Fibroblast of pulmonary artery (primary cell): ENCODE measurements around the gene SLC12A1.

Source experiments
- DNase-seq: peaks from one replicate; pipeline ENCODE4 v3.0.0-alpha.2; 2010; ENCODE audit warnings: low read depth
- H3K4me3 ChIP-seq: replicated peaks from 2 replicates; pipeline ENCODE4 v1.5.1; 2011; ENCODE audit warnings: low read depth, mild to moderate bottlenecking, control low read depth, low read length, moderate library complexity
- CTCF ChIP-seq: IDR thresholded peaks from 2 replicates; pipeline ENCODE4 v1.5.1; 2011; ENCODE audit warnings: mild to moderate bottlenecking, control low read depth, low read length, inconsistent platforms; ENCODE audit errors: missing control alignments

Gene SLC12A1

GRCh38 chr15:48336940-48337339 is 130.8 kb downstream of the SLC12A1 start:
- peak; percentile 11 for DNase-seq
- peak; percentile 34 for TF ChIP-seq CTCF
- no peak overlapping the region for H3K4me3 ChIP-seq

GRCh38 chr15:48337607-48338006 is 131.5 kb downstream of the SLC12A1 start:
- no peak for DNase-seq
- TF ChIP-seq CTCF, result no peak
- no peak overlapping the region for H3K4me3 ChIP-seq

- TF ChIP-seq CTCF, result no peak
- DNase-seq, result no peak
Observed at GRCh38 chr15:48340111-48340510, 134.0 kb downstream of the SLC12A1 start.

GRCh38 chr15:48343865-48344264 is 137.8 kb downstream of the SLC12A1 start:
- no peak for TF ChIP-seq CTCF
- no peak for DNase-seq
- H3K4me3 ChIP-seq, result no peak overlapping the region

More at GRCh38 chr15:48340111-48340510, 134.0 kb downstream of the SLC12A1 start:
- no peak overlapping the region for H3K4me3 ChIP-seq

- no peak for DNase-seq
- TF ChIP-seq CTCF, result no peak
- no peak overlapping the region for H3K4me3 ChIP-seq
Observed at GRCh38 chr15:48345516-48345915, 139.4 kb downstream of the SLC12A1 start.

- peak; percentile 88 for TF ChIP-seq CTCF
- peak; percentile 78 for DNase-seq
- no peak overlapping the region for H3K4me3 ChIP-seq
Observed at GRCh38 chr15:48352474-48353072, 146.5 kb downstream of the SLC12A1 start.
